Measurements from ENCODE around the gene TUBB6. TPM values are rescaled to one million over a fixed set of nuclear protein-coding genes. Genes with fewer than 3 reads are reported as not detected.

TUBB6 gene
- total and polyA plus RNA-seq, 3 donors from 2014 or later: 47.0 to 84.5 (median 65.1) TPM

DNA sequence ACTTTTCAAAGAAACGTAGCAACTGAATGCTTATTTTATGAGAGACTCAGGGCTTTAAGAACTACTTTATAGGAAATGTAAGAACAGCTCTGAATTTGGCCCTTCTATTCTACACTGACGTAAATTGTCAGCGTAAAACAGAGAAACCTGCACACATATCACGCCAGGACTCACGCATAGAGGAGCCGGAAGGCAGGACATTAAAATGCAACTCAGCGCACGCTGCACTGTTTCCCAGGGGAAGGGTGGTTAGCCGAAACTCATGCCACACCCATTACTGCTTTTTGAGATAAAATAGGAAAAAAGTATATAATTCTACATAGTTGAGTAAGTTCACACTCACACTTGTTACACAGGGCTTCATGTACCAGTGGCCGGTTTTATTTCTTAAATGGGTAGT lies 7.4 kb downstream of the TUBB6 start:
- Histone ChIP-seq H3K4me3 (no peak overlapping the region), H3K36me3 (ENCODE audit: low read depth, missing control alignments) (no peaks in the 10 kb centered on the region), H3K27ac (no peak overlapping the region), H3K4me1 (peaks cover 13% of the 10 kb centered on the region), H3K9me3 (no peaks in the 10 kb centered on the region), H3K27me3 (no peaks in the 10 kb centered on the region)
- no peak for DNase-seq
- intact Hi-C loops (cut with DNase I; ENCODE audit: low total_unique reads): no loop called here
- TF ChIP-seq POLR2A (IDR thresholded peaks at IDR 0.05): no peak
- TF ChIP-seq, protein P1, sequence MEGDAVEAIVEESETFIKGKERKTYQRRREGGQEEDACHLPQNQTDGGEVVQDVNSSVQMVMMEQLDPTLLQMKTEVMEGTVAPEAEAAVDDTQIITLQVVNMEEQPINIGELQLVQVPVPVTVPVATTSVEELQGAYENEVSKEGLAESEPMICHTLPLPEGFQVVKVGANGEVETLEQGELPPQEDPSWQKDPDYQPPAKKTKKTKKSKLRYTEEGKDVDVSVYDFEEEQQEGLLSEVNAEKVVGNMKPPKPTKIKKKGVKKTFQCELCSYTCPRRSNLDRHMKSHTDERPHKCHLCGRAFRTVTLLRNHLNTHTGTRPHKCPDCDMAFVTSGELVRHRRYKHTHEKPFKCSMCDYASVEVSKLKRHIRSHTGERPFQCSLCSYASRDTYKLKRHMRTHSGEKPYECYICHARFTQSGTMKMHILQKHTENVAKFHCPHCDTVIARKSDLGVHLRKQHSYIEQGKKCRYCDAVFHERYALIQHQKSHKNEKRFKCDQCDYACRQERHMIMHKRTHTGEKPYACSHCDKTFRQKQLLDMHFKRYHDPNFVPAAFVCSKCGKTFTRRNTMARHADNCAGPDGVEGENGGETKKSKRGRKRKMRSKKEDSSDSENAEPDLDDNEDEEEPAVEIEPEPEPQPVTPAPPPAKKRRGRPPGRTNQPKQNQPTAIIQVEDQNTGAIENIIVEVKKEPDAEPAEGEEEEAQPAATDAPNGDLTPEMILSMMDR (IDR thresholded peaks at IDR 0.05): no peak
- 47 to 63% methylated on average over 10 of the region's 10 CpGs for WGBS, 2 donors

DNA sequence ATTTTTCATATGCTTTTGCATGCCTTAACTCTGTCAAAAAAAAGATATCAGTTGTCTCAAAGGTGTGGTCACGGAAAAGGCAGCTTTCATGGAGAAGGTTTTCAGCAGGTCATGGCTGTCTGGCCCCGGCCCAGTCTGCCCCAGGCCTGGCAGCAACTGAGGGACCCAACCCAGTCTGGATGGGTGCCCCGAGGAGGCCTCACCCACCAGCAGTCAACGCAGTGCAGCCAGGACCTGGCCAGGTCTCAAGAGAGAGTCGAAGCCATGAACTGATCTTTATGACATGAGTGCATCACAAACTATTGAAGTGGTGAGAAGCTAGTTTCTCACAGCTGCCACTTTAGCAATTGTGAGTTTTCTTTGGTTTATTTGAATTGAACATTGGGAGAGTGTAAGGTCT lies 7.9 kb downstream of the TUBB6 start:
- 59 to 68% methylated on average over 5 of the region's 5 CpGs for WGBS, 2 donors
- no peak overlapping the region for H3K4me3 ChIP-seq
- peaks cover 13% of the 10 kb centered on the region for H3K4me1 ChIP-seq
- DNase-seq: no peak
- no peaks in the 10 kb centered on the region for H3K9me3 ChIP-seq
- no peaks in the 10 kb centered on the region for H3K36me3 ChIP-seq (ENCODE audit: low read depth, missing control alignments)
- intact Hi-C loops (cut with DNase I; ENCODE audit: low total_unique reads): no loop called here
- H3K27me3 ChIP-seq: no peaks in the 10 kb centered on the region
- TF ChIP-seq, protein P1 (IDR thresholded peaks at IDR 0.05): no peak
- TF ChIP-seq POLR2A (IDR thresholded peaks at IDR 0.05): no peak
- no peak overlapping the region for H3K27ac ChIP-seq

DNA sequence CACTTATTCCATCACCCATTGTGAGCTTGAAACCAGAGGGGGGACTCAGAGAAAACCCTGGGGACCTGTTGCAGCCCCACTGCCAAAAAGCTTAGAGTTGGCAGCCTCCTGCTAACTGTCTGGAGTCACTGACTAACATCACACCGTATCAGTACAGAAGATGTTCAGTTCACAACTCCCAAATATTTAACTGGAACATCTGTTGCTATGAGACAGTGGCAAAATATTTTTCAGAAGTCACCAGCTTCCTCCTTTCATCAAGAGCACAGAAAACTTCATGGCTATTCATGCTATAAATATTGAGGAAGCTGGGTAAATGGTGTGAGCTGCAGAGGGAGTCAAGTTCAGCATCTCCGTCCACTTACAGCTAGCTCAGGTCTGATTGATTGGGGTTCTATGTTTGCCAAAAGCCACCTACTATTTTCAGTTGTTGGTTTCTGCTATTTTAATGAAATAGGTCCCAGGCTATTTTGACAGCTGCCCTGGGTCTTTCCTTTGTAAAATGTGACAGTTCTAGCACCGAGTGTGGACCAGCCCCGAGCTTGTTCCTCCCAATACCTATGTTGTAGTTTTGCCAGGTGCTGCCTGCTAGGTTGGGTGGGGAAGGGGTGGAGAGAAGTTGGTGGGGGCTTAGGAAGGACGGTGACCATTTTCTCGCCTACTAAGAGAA lies 9.8 kb downstream of the TUBB6 start:
- TF ChIP-seq, protein P1 (IDR thresholded peaks at IDR 0.05): no peak
- no peak for TF ChIP-seq POLR2A (IDR thresholded peaks at IDR 0.05)
- intact Hi-C loops (cut with DNase I; ENCODE audit: low total_unique reads): no loop called here
- Histone ChIP-seq H3K36me3 (ENCODE audit: low read depth, missing control alignments) (no peaks in the 10 kb centered on the region), H3K4me1 (peaks cover 13% of the 10 kb centered on the region), H3K27me3 (no peaks in the 10 kb centered on the region), H3K4me3 (no peak overlapping the region), H3K9me3 (no peaks in the 10 kb centered on the region), H3K27ac (no peak overlapping the region)
- no peak for DNase-seq
- 69 to 78% methylated on average over 6 of the region's 6 CpGs for whole genome bisulfite sequencing, 2 donors

DNA sequence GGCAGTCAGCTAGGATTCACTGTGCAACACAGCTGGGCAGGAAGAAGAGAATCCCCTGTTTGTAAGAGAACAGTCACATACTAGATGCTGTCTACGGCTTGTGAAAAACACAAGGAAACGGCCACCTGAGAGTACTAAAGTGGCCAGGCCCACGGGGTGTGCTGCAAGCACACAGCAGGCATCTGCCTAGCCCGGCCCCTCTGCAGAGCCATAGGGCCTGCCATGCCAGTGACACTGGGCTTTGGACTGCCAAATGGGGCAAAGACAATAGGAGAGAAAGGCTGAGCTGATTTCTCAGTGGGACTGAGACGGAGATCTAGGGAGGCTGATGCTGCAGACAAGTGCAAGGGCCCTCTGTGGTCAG lies 10.3 kb downstream of the TUBB6 start:
- WGBS, 2 donors: 39 to 46% methylated on average over 5 of the region's 5 CpGs
- Histone ChIP-seq H3K36me3 (ENCODE audit: low read depth, missing control alignments) (no peaks in the 10 kb centered on the region), H3K4me1 (peaks cover 13% of the 10 kb centered on the region), H3K9me3 (no peaks in the 10 kb centered on the region), H3K27me3 (no peaks in the 10 kb centered on the region), H3K4me3 (no peak overlapping the region), H3K27ac (no peak overlapping the region)
- DNase-seq: no peak
- TF ChIP-seq POLR2A (IDR thresholded peaks at IDR 0.05): no peak
- TF ChIP-seq, protein P1 (IDR thresholded peaks at IDR 0.05): no peak
- intact Hi-C loops (cut with DNase I; ENCODE audit: low total_unique reads): no loop called here

DNA sequence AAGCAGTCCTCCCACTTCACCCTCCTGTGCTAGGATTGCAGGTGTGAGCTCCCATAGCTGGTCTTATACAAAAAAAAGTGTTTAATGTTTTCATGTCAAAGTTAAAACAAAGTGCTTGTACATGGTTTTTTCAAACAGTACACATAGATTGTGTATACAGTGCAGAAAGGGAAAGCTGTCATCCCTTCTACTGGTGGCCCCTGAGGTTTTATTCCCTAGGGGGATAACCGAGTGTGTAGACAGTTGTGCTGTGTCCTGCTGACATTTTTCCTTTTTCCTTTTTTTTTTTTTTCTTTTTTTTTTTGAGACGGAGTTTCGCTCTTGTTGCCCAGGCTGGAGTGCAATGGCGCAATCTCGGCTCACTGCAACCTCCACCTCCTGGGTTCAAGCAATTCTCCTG lies 10.8 kb downstream of the TUBB6 start:
- Histone ChIP-seq H3K4me1 (peaks cover 8% of the 10 kb centered on the region), H3K27ac (no peak overlapping the region), H3K27me3 (no peaks in the 10 kb centered on the region), H3K36me3 (ENCODE audit: low read depth, missing control alignments) (no peaks in the 10 kb centered on the region), H3K9me3 (no peaks in the 10 kb centered on the region), H3K4me3 (no peak overlapping the region)
- 88 to 94% methylated on average over 5 of the region's 5 CpGs for WGBS, 2 donors
- no peak for DNase-seq
- intact Hi-C loops (cut with DNase I; ENCODE audit: low total_unique reads): no loop called here
- TF ChIP-seq, protein P1 (IDR thresholded peaks at IDR 0.05): no peak
- no peak for TF ChIP-seq POLR2A (IDR thresholded peaks at IDR 0.05)
